GM23338 (cell line): Measurements from ENCODE around the gene CFAP298. TPM values are rescaled to one million over a fixed set of nuclear protein-coding genes. Genes with fewer than 3 reads are reported as not detected.

ENCODE experiments used
- ATAC-seq: fragments of 200-7000 bp; cut with Tn5 transposase; 3 replicates; pipeline ENCODE4 v1.9.1; 2020
- DNase-seq: peaks from one replicate; pipeline ENCODE4 v3.0.0-alpha.2; 2015; ENCODE audit warnings: low spot score
- H2AFZ ChIP-seq: fragments of 200-600 bp; sonication (generic); 2 replicates; pipeline ENCODE4 v1.8.0; 2016; ENCODE audit warnings: antibody characterized with exemption, mild to moderate bottlenecking, moderate library complexity
- H3F3A ChIP-seq: fragments of 200-600 bp; sonication (generic); replicated peaks from 2 replicates; pipeline ENCODE4 v1.8.0; 2017; ENCODE audit warnings: antibody characterized with exemption, mixed run types, low read depth
- H3K27ac ChIP-seq: fragments of 200-600 bp; sonication (generic); 2 replicates; pipeline ENCODE4 v1.6.1; 2016; ENCODE audit warnings: low read depth
- H3K27me3 ChIP-seq: fragments of 200-600 bp; sonication (generic); 2 replicates; pipeline ENCODE4 v1.8.0; 2016; ENCODE audit warnings: mild to moderate bottlenecking, mixed run types, moderate library complexity; ENCODE audit not compliant: insufficient read depth
- H3K36me3 ChIP-seq: fragments of 200-600 bp; sonication (generic); 2 replicates; pipeline ENCODE4 v1.8.0; 2016; ENCODE audit warnings: mild to moderate bottlenecking; ENCODE audit not compliant: insufficient read depth
- H3K4me1 ChIP-seq: fragments of 200-600 bp; sonication (generic); 2 replicates; pipeline ENCODE4 v1.8.0; 2016; ENCODE audit warnings: mild to moderate bottlenecking, moderate library complexity; ENCODE audit not compliant: insufficient read depth
- H3K4me2 ChIP-seq: fragments of 200-600 bp; sonication (generic); 2 replicates; pipeline ENCODE4 v1.7.1; 2017; ENCODE audit warnings: mixed run types
- H3K4me3 ChIP-seq: fragments of 200-600 bp; sonication (generic); 2 replicates; pipeline ENCODE4 v1.6.1; 2016; ENCODE audit warnings: mixed run types
- H3K79me2 ChIP-seq: fragments of 200-600 bp; sonication (generic); replicated peaks from 2 replicates; pipeline ENCODE4 v1.8.0; 2017; ENCODE audit warnings: mild to moderate bottlenecking; ENCODE audit not compliant: insufficient read depth
- H3K9me2 ChIP-seq: fragments of 200-600 bp; sonication (generic); 2 replicates; pipeline ENCODE4 v1.8.0; 2017; ENCODE audit not compliant: insufficient read depth
- H4K20me1 ChIP-seq: fragments of 200-600 bp; sonication (generic); replicated peaks from 2 replicates; pipeline ENCODE4 v1.8.0; 2017; ENCODE audit warnings: mild to moderate bottlenecking; ENCODE audit not compliant: insufficient read depth
- H3K27ac Mint-ChIP-seq: 2 replicates; pipeline ENCODE4 v1.8.0; 2020; ENCODE audit warnings: inconsistent platforms, mild to moderate bottlenecking, moderate library complexity, mixed read lengths
- H3K27me3 Mint-ChIP-seq: 3 replicates; pipeline ENCODE4 v1.8.0; 2022; ENCODE audit warnings: low read depth, mild to moderate bottlenecking, moderate library complexity, mixed read lengths, inconsistent platforms; ENCODE audit not compliant: insufficient read depth, poor library complexity
- H3K36me3 Mint-ChIP-seq: 3 replicates; pipeline ENCODE4 v1.8.0; 2021; ENCODE audit warnings: low read depth, mild to moderate bottlenecking, inconsistent platforms, moderate library complexity, mixed read lengths
- H3K4me1 Mint-ChIP-seq: 3 replicates; pipeline ENCODE4 v1.8.0; 2020; ENCODE audit warnings: mild to moderate bottlenecking, inconsistent platforms, mixed read lengths
- H3K4me3 Mint-ChIP-seq: 3 replicates; pipeline ENCODE4 v1.8.0; 2021; ENCODE audit warnings: moderate library complexity, mild to moderate bottlenecking, inconsistent platforms, mixed read lengths
- H3K9me3 Mint-ChIP-seq: 3 replicates; pipeline ENCODE4 v1.8.0; 2020; ENCODE audit warnings: moderate library complexity, mild to moderate bottlenecking, inconsistent platforms, mixed read lengths
- EZH2 ChIP-seq: fragments of 200-600 bp; sonication (generic); IDR thresholded peaks from one replicate; pipeline ENCODE4 v1.8.0; 2017; ENCODE audit warnings: antibody characterized with exemption, mild to moderate bottlenecking, low read depth; ENCODE audit not compliant: unreplicated experiment
- EZH2phosphoT487 ChIP-seq: fragments of 200-600 bp; sonication (generic); IDR thresholded peaks from one replicate; pipeline ENCODE4 v1.8.1; 2018; ENCODE audit warnings: antibody characterized with exemption; ENCODE audit not compliant: unreplicated experiment
- NANOG ChIP-seq: IDR thresholded peaks from 2 replicates; pipeline ENCODE4 v1.6.1; 2016; ENCODE audit warnings: antibody characterized with exemption, borderline replicate concordance
- STAT1 ChIP-seq: IDR thresholded peaks from one replicate; pipeline ENCODE4 v1.6.1; 2016; ENCODE audit warnings: antibody characterized with exemption; ENCODE audit not compliant: unreplicated experiment
- ZNF114 ChIP-seq: fragments of 250-450 bp; sonication (Bioruptor Pico); IDR thresholded peaks from 2 replicates; pipeline ENCODE4 v1.5.0; 2020; ENCODE audit warnings: mild to moderate bottlenecking, moderate library complexity
- polyA plus RNA-seq: library from polyadenylated mRNA; unstranded; fragments of >200 nt; fragmentation: Nextera tagmentation; extraction: Ambion mirVana; gene quantifications from 2 replicates; pipeline ENCODE4 v1.2.1, GENCODE V29; 2016
- total RNA-seq: library from RNA; depleted of rRNA; stranded (reverse); fragments of >200 nt; shearing (Covaris generic); gene quantifications from 2 replicates; pipeline ENCODE4 v1.2.3, GENCODE V29; 2014
- TF ChIP-seq, protein P1 (sequence below): IDR thresholded peaks from 2 replicates; pipeline ENCODE4 v1.6.1; 2016; ENCODE audit warnings: antibody characterized with exemption
- TF ChIP-seq, protein P2 (sequence below), 2 experiments: fragments of 200-600 bp in 1 of 2; sonication (generic) in 1 of 2; conservative IDR thresholded peaks; 2 replicates each; pipeline versions ENCODE4 v1.5.1 to v1.6.1; 2016 to 2017; ENCODE audit warnings: antibody characterized with exemption in 2 of 2, low read depth in 2 of 2, mild to moderate bottlenecking in 2 of 2, moderate library complexity in 1 of 2

The CFAP298 gene
- total and polyA plus RNA-seq, 2 experiments from 2014 or later, result 46.6 to 157 TPM

GRCh38 chr21:32580949-32581348 lies 31.2 kb downstream of the CFAP298 start:
- Mint-ChIP-seq H3K36me3 (no peaks in the 10 kb centered on the region), H3K27ac (no peak overlapping the region), H3K27me3 (peaks cover 10% of the 10 kb centered on the region), H3K4me1 (no peaks in the 10 kb centered on the region), H3K4me3 (no peak overlapping the region), H3K9me3 (no peaks in the 10 kb centered on the region)
- H3F3A ChIP-seq, result no peaks in the 10 kb centered on the region
- H3K4me2 ChIP-seq, result no peak overlapping the region
- no peaks in the 10 kb centered on the region for H3K4me1 ChIP-seq
- ATAC-seq (no peak), DNase-seq (no peak)
- H3K4me3 ChIP-seq, result no peak overlapping the region
- H3K27ac ChIP-seq, result no peak overlapping the region
- no peaks in the 10 kb centered on the region for H4K20me1 ChIP-seq
- H2AFZ ChIP-seq, result no peak overlapping the region
- no peaks in the 10 kb centered on the region for H3K36me3 ChIP-seq
- no peaks in the 10 kb centered on the region for H3K27me3 ChIP-seq
- H3K79me2 ChIP-seq, result no peaks in the 10 kb centered on the region
- no peaks in the 10 kb centered on the region for H3K9me2 ChIP-seq
- TF ChIP-seq STAT1 (no peak), NANOG (no peak), ZNF114 (CRISPR knock-in tag) (no peak), EZH2 (no peak)

GRCh38 chr21:32578107-32578691 lies 34.0 kb downstream of the CFAP298 start:
- Histone ChIP-seq H2AFZ (no peak overlapping the region), H3K27ac (no peak overlapping the region), H3K79me2 (no peaks in the 10 kb centered on the region), H3K4me1 (no peaks in the 10 kb centered on the region), H4K20me1 (no peaks in the 10 kb centered on the region), H3F3A (no peaks in the 10 kb centered on the region), H3K27me3 (no peaks in the 10 kb centered on the region), H3K9me2 (no peaks in the 10 kb centered on the region), H3K4me2 (no peak overlapping the region), H3K4me3 (no peak overlapping the region), H3K36me3 (no peaks in the 10 kb centered on the region)
- ATAC-seq (peak; percentile 95), DNase-seq (peak; percentile 80)
- Mint-ChIP-seq H3K4me3 (no peak overlapping the region), H3K27ac (no peak overlapping the region), H3K4me1 (peaks cover 5% of the 10 kb centered on the region; the same call in 2 of the 3 replicates), H3K9me3 (no peaks in the 10 kb centered on the region), H3K36me3 (no peaks in the 10 kb centered on the region), H3K27me3 (peaks cover 12% of the 10 kb centered on the region)
- TF ChIP-seq EZH2phosphoT487 (no peak), EZH2 (no peak)
- TF ChIP-seq, protein P1, sequence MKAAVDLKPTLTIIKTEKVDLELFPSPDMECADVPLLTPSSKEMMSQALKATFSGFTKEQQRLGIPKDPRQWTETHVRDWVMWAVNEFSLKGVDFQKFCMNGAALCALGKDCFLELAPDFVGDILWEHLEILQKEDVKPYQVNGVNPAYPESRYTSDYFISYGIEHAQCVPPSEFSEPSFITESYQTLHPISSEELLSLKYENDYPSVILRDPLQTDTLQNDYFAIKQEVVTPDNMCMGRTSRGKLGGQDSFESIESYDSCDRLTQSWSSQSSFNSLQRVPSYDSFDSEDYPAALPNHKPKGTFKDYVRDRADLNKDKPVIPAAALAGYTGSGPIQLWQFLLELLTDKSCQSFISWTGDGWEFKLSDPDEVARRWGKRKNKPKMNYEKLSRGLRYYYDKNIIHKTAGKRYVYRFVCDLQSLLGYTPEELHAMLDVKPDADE, result no peak
- TF ChIP-seq, protein P2, sequence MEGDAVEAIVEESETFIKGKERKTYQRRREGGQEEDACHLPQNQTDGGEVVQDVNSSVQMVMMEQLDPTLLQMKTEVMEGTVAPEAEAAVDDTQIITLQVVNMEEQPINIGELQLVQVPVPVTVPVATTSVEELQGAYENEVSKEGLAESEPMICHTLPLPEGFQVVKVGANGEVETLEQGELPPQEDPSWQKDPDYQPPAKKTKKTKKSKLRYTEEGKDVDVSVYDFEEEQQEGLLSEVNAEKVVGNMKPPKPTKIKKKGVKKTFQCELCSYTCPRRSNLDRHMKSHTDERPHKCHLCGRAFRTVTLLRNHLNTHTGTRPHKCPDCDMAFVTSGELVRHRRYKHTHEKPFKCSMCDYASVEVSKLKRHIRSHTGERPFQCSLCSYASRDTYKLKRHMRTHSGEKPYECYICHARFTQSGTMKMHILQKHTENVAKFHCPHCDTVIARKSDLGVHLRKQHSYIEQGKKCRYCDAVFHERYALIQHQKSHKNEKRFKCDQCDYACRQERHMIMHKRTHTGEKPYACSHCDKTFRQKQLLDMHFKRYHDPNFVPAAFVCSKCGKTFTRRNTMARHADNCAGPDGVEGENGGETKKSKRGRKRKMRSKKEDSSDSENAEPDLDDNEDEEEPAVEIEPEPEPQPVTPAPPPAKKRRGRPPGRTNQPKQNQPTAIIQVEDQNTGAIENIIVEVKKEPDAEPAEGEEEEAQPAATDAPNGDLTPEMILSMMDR (conservative IDR thresholded peaks at IDR 0.05; ENCODE audit: low read depth in 2 of 2), result peak; percentile 86 to 87

- ATAC-seq (no peak), DNase-seq (no peak)
- Histone ChIP-seq H3F3A (no peaks in the 10 kb centered on the region), H3K4me2 (no peak overlapping the region), H3K27ac (no peak overlapping the region), H4K20me1 (no peaks in the 10 kb centered on the region), H3K36me3 (no peaks in the 10 kb centered on the region), H3K9me2 (no peaks in the 10 kb centered on the region), H3K27me3 (no peaks in the 10 kb centered on the region), H2AFZ (no peak overlapping the region), H3K79me2 (no peaks in the 10 kb centered on the region), H3K4me3 (no peak overlapping the region), H3K4me1 (no peaks in the 10 kb centered on the region)
- no peak for TF ChIP-seq EZH2phosphoT487
- TF ChIP-seq, protein P2 (conservative IDR thresholded peaks at IDR 0.05; ENCODE audit: low read depth in 2 of 2), result peak in 1 of 2 experiments; percentile 23; a peak in 1 of 4 replicates
- H3K4me1 Mint-ChIP-seq, result peaks cover 10% of the 10 kb centered on the region
- H3K27ac Mint-ChIP-seq, result no peak overlapping the region
- H3K9me3 Mint-ChIP-seq, result peaks cover 4% of the 10 kb centered on the region; the same call in 2 of the 3 replicates
- no peak overlapping the region for H3K4me3 Mint-ChIP-seq
- peaks cover 9% of the 10 kb centered on the region for H3K27me3 Mint-ChIP-seq
- peaks cover 3% of the 10 kb centered on the region; the same call in 1 of the 3 replicates for H3K36me3 Mint-ChIP-seq
These were observed 36.2 kb downstream of the CFAP298 start for GRCh38 chr21:32576011-32576410.
